ENCODE measurements around the gene CCDC40. TPM values are rescaled to one million over a fixed set of nuclear protein-coding genes. Genes with fewer than 3 reads are reported as not detected.

CCDC40 gene
- total and polyA plus RNA-seq, 2 of the 13 experiments (the other 11 are each of a cell fraction or from before 2014, with no cell fraction given) = 4.1 to 5.5 TPM

- no peak for TF ChIP-seq PBX3 (CRISPR knock-in tag; IDR thresholded peaks at IDR 0.05; ENCODE audit: borderline replicate concordance)
- 0 out of 2 replicates have a peak, but pooled peaks have one; percentile 20 for TF ChIP-seq CHD2 (IDR thresholded peaks at IDR 0.05; ENCODE audit: low read depth, low read length)
- TF ChIP-seq ZNF761 (CRISPR knock-in tag; conservative IDR thresholded peaks at IDR 0.05) = no peak
- TF ChIP-seq ZNF777 (CRISPR knock-in tag; IDR thresholded peaks at IDR 0.05) = no peak
- no peak for TF ChIP-seq ZXDC (CRISPR knock-in tag; IDR thresholded peaks at IDR 0.05)
- TF ChIP-seq ZMYM4 (CRISPR knock-in tag; IDR thresholded peaks at IDR 0.05) = peak; percentile 59; the same call in 1 of the 2 replicates
- TF ChIP-seq FOXA1 (IDR thresholded peaks at IDR 0.05) = no peak
- no peak for TF ChIP-seq FOXA1 (CRISPR knock-in tag; IDR thresholded peaks at IDR 0.05)
- TF ChIP-seq SCMH1 (CRISPR knock-in tag; IDR thresholded peaks at IDR 0.05; ENCODE audit: borderline replicate concordance) = no peak
- TF ChIP-seq FOXK1 (CRISPR knock-in tag; IDR thresholded peaks at IDR 0.05; ENCODE audit: borderline replicate concordance, low read depth) = peak; percentile 44; the same call in 1 of the 2 replicates
- TF ChIP-seq ZNF558 (CRISPR knock-in tag; IDR thresholded peaks at IDR 0.05; ENCODE audit: borderline replicate concordance) = no peak
- TF ChIP-seq LCORL (IDR thresholded peaks at IDR 0.05) = no peak
- TF ChIP-seq LCORL (CRISPR knock-in tag; IDR thresholded peaks at IDR 0.05) = peak; percentile 81
- TF ChIP-seq GMEB1 (CRISPR knock-in tag; IDR thresholded peaks at IDR 0.05; ENCODE audit: borderline replicate concordance) = peak; percentile 25; the same call in 1 of the 2 replicates
- peak; percentile 53; the same call in 1 of the 2 replicates for TF ChIP-seq NFYC (CRISPR knock-in tag; IDR thresholded peaks at IDR 0.05)
- TF ChIP-seq AKNA (CRISPR knock-in tag; IDR thresholded peaks at IDR 0.05; ENCODE audit: borderline replicate concordance) = no peak
- no peak for TF ChIP-seq ZNF577 (CRISPR knock-in tag; IDR thresholded peaks at IDR 0.05; ENCODE audit: borderline replicate concordance, low read depth)
- TF ChIP-seq ZNF441 (CRISPR knock-in tag; IDR thresholded peaks at IDR 0.05; ENCODE audit: borderline replicate concordance) = no peak
Observed at GRCh38 chr17:80005360-80006338, 30.8 kb upstream of the CCDC40 start (continued).
